H1 (cell line): Measurements from ENCODE around the gene KCNB1. TPM values are rescaled to one million over a fixed set of nuclear protein-coding genes. Genes with fewer than 3 reads are reported as not detected.

Source experiments
- CBX8 ChIP-seq: fragments of 300-800, 300-1000 bp; sonication (generic); IDR thresholded peaks from 2 replicates; pipeline ENCODE4 v1.7.1; 2016; ENCODE audit warnings: low read depth, low read length, borderline replicate concordance
- POLR2AphosphoS5 ChIP-seq: IDR thresholded peaks from 2 replicates; pipeline ENCODE4 v1.6.1; 2011; ENCODE audit warnings: low read depth, low read length
- polyA plus RNA-seq, 7 experiments: library from polyadenylated mRNA; depleted of rRNA in 3 of 7; stranded (reverse) in 5 of 7; unstranded in 2 of 7; fragments of >200 nt in 5 of 7; fragments of 200-250 nt in 2 of 7; gene quantifications; 1 replicate in 5 of 7; 2 replicates in 1 of 7; 4 replicates in 1 of 7; pipeline versions ENCODE4 v1.2.1 to v1.2.3, GENCODE V29; 2011 to 2013; ENCODE audit warnings: missing spikeins in 2 of 7, mixed read lengths in 2 of 7
- total RNA-seq: library from RNA; stranded (reverse); fragmentation: NEBNext Ultra II Directional; extraction: Animal tissue kit (Norgen Biotek cat#: 25700); gene quantifications from 2 replicates; pipeline ENCODE4 v1.2.1, GENCODE V29; 2021

The KCNB1 gene
- total and polyA plus RNA-seq, 2 of the 8 experiments (the other 6 are each of a cell fraction or from before 2014, with no cell fraction given), result 0.58 to 0.67 TPM

DNA sequence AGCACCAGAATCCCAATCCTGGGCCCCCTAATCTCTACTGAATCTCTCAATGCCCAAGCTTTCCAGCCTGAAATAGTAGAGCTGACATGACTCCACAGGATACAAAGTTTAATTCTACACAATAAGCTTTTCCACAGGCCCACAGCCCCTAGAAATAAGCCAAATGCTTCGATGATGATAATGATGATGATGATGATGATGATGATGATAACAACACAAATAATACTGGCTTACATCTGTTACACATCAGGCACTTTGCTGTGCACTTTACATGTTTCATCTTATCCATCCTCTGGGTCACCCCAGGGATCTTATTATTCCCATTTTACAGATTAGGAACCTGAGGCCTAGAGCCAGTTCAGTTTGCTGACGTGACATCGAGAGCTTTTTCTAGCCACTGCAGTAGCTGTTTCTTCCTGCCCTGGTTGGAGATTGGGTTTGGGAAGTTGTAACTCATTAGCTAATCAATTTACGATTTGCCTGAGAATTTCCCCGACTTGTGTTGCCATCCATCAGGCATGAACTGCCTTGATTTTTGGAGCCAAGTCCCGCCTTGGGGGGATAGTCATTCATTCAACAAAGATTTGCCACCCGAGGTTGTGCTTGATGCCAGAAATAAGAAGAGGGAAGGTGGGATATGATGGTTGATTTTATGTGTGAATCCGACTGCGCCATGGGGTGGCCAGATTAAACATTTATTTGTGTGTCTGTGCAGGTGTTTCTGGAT is 20.4 kb downstream of the KCNB1 start (continued):
- TF ChIP-seq CBX8 (no peak), POLR2AphosphoS5 (no peak)
